Measurements from ENCODE around the gene GPC5.
A peak's percentile ranks its signal among the peaks of the same experiment; 100 is the strongest.

GPC5 gene

GRCh38 chr13:91817250-91817649 lies 418.8 kb downstream of the GPC5 start:
- H2AFZ ChIP-seq (ENCODE audit: low read depth, low read length), result no peak overlapping the region
- no peaks in the 10 kb centered on the region for H3K36me3 ChIP-seq (replicated peaks; ENCODE audit: low read depth, low read length)

GRCh38 chr13:91824416-91824815 lies 426.0 kb downstream of the GPC5 start:
- H3K9ac ChIP-seq (ENCODE audit: low read length), result no peak overlapping the region
- no peak overlapping the region for H2AFZ ChIP-seq (ENCODE audit: low read depth, low read length)
- H3K79me2 ChIP-seq (ENCODE audit: low read length), result no peaks in the 10 kb centered on the region
- no peak overlapping the region for H3K27ac ChIP-seq (ENCODE audit: low read length)
- H3K9me3 ChIP-seq (ENCODE audit: insufficient read depth, low read length), result no peaks in the 10 kb centered on the region
- H3K4me1 ChIP-seq (ENCODE audit: low read length), result no peaks in the 10 kb centered on the region
- no peaks in the 10 kb centered on the region for H3K27me3 ChIP-seq (ENCODE audit: low read depth, low read length)
- no peak overlapping the region for H3K4me2 ChIP-seq (ENCODE audit: low read length)
- no peaks in the 10 kb centered on the region for H4K20me1 ChIP-seq (ENCODE audit: insufficient read depth, low read length)
- H3K4me3 ChIP-seq (ENCODE audit: low read length), result no peak overlapping the region
- no peak for TF ChIP-seq EZH2phosphoT487 (IDR thresholded peaks at IDR 0.05; ENCODE audit: low read depth)
- no peak for TF ChIP-seq CTCF (IDR thresholded peaks at IDR 0.05; ENCODE audit: low read depth, low read length)
- no peaks in the 10 kb centered on the region for H3K36me3 ChIP-seq (replicated peaks; ENCODE audit: low read depth, low read length)

More at GRCh38 chr13:91817250-91817649, 418.8 kb downstream of the GPC5 start:
- H3K4me1 ChIP-seq (ENCODE audit: low read length), result no peaks in the 10 kb centered on the region
- no peaks in the 10 kb centered on the region for H3K27me3 ChIP-seq (ENCODE audit: low read depth, low read length)
- H4K20me1 ChIP-seq (ENCODE audit: insufficient read depth, low read length), result no peaks in the 10 kb centered on the region
- H3K79me2 ChIP-seq (ENCODE audit: low read length), result no peaks in the 10 kb centered on the region
- no peak overlapping the region for H3K4me3 ChIP-seq (ENCODE audit: low read length)
- H3K27ac ChIP-seq (ENCODE audit: low read length), result no peak overlapping the region
- TF ChIP-seq CTCF (IDR thresholded peaks at IDR 0.05; ENCODE audit: low read depth, low read length), result peak; percentile 54
- TF ChIP-seq EZH2phosphoT487 (IDR thresholded peaks at IDR 0.05; ENCODE audit: low read depth), result no peak
- H3K9ac ChIP-seq (ENCODE audit: low read length), result no peak overlapping the region
- H3K4me2 ChIP-seq (ENCODE audit: low read length), result no peak overlapping the region
- no peaks in the 10 kb centered on the region for H3K9me3 ChIP-seq (ENCODE audit: insufficient read depth, low read length)

GRCh38 chr13:91825516-91825915 lies 427.1 kb downstream of the GPC5 start:
- no peak for TF ChIP-seq EZH2phosphoT487 (IDR thresholded peaks at IDR 0.05; ENCODE audit: low read depth)
- TF ChIP-seq CTCF (IDR thresholded peaks at IDR 0.05; ENCODE audit: low read depth, low read length), result no peak
- H3K4me2 ChIP-seq (ENCODE audit: low read length), result no peak overlapping the region
- H3K79me2 ChIP-seq (ENCODE audit: low read length), result no peaks in the 10 kb centered on the region
- no peaks in the 10 kb centered on the region for H3K9me3 ChIP-seq (ENCODE audit: insufficient read depth, low read length)
- no peak overlapping the region for H3K4me3 ChIP-seq (ENCODE audit: low read length)
- no peak overlapping the region for H3K27ac ChIP-seq (ENCODE audit: low read length)
- no peaks in the 10 kb centered on the region for H3K27me3 ChIP-seq (ENCODE audit: low read depth, low read length)
- H4K20me1 ChIP-seq (ENCODE audit: insufficient read depth, low read length), result no peaks in the 10 kb centered on the region
- H2AFZ ChIP-seq (ENCODE audit: low read depth, low read length), result no peak overlapping the region
- no peak overlapping the region for H3K9ac ChIP-seq (ENCODE audit: low read length)
- no peaks in the 10 kb centered on the region for H3K36me3 ChIP-seq (replicated peaks; ENCODE audit: low read depth, low read length)
- no peaks in the 10 kb centered on the region for H3K4me1 ChIP-seq (ENCODE audit: low read length)

GRCh38 chr13:91836553-91836952 lies 438.1 kb downstream of the GPC5 start:
- Histone ChIP-seq H3K4me3 (ENCODE audit: low read length) (no peak overlapping the region), H3K4me2 (ENCODE audit: low read length) (no peak overlapping the region), H3K9me3 (ENCODE audit: insufficient read depth, low read length) (no peaks in the 10 kb centered on the region), H3K27me3 (ENCODE audit: low read depth, low read length) (no peaks in the 10 kb centered on the region), H3K27ac (ENCODE audit: low read length) (no peak overlapping the region), H4K20me1 (ENCODE audit: insufficient read depth, low read length) (no peaks in the 10 kb centered on the region), H3K4me1 (ENCODE audit: low read length) (no peaks in the 10 kb centered on the region), H3K36me3 (replicated peaks; ENCODE audit: low read depth, low read length) (no peaks in the 10 kb centered on the region), H3K9ac (ENCODE audit: low read length) (no peak overlapping the region), H2AFZ (ENCODE audit: low read depth, low read length) (no peak overlapping the region), H3K79me2 (ENCODE audit: low read length) (no peaks in the 10 kb centered on the region)
- TF ChIP-seq CTCF (IDR thresholded peaks at IDR 0.05; ENCODE audit: low read depth, low read length) (no peak), EZH2phosphoT487 (IDR thresholded peaks at IDR 0.05; ENCODE audit: low read depth) (no peak)

Data from OCI-LY3 (cell line).